ENCODE measurements around the gene TXNDC16.

DNA sequence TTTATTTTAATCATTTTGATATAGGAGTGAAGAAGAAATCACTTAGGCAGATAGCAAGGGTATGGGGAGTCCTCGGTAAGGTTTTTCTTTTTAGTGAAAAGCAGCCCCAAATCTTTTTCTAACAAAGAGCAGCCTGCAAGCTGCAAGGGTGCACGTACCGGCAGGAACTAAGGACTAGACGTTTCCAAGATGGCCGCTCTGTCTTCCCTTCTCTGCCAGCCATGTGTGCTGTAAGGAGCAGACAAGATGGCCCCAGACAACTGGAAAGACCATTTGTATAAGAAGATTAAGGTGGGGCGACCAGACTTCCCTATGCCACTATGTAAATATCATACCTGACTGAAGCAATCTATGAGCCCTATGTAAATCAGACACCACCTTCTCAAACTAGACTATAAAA, 79.6 kb downstream of the TXNDC16 start:
- TF ChIP-seq, protein P1, sequence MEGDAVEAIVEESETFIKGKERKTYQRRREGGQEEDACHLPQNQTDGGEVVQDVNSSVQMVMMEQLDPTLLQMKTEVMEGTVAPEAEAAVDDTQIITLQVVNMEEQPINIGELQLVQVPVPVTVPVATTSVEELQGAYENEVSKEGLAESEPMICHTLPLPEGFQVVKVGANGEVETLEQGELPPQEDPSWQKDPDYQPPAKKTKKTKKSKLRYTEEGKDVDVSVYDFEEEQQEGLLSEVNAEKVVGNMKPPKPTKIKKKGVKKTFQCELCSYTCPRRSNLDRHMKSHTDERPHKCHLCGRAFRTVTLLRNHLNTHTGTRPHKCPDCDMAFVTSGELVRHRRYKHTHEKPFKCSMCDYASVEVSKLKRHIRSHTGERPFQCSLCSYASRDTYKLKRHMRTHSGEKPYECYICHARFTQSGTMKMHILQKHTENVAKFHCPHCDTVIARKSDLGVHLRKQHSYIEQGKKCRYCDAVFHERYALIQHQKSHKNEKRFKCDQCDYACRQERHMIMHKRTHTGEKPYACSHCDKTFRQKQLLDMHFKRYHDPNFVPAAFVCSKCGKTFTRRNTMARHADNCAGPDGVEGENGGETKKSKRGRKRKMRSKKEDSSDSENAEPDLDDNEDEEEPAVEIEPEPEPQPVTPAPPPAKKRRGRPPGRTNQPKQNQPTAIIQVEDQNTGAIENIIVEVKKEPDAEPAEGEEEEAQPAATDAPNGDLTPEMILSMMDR (IDR thresholded peaks at IDR 0.05): no peak
- no peak for TF ChIP-seq POLR2A (IDR thresholded peaks at IDR 0.05)
